Measurements from ENCODE around the gene DDX24. TPM values are rescaled to one million over a fixed set of nuclear protein-coding genes. Genes with fewer than 3 reads are reported as not detected.

Gene DDX24
- total and polyA plus RNA-seq, 9 of the 15 experiments (the other 6 are each of a cell fraction or from before 2014, with no cell fraction given) = 82.4 to 175 (median 122) TPM

DNA sequence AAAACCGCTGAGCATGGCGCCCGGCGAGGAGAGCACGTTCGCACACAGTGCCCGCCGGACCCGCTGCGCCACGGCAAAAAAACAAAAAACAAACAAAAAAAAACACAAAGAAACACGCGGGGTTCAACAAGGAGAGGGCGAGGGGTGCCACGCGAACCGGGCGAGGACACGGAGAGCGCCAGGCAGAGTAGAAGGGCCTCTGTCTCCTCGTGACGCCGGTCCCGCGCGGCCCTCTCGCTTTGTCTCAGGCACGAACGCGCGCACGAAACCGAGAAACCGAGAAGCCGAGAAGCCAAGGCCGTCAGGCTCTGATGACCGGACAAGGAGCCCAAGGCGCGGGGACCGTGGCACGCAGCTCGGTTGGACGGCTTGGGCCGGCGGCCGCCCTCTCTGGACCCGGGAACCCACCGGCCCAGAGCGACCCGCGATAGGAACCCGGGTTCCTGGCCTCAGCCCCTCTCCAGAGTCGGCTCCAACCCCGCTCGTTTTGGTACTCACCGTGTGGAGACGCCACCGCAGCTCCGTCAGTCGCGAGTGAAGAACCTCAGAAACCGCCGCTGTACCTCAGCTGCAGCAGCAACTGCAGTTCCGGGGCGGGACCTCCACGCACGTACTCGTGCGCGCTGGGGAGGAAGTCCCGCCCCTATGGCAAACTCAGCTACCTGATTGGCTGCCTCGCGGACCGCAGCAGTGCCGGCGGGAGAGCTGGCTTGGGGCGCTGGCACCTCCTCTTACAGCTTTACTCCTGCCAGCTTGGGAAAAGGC, at the start of gene DDX24, which contains the start of gene IFI27L1 (continued):
- TF ChIP-seq ZNF398 (CRISPR knock-in tag; IDR thresholded peaks at IDR 0.05) (no peak), RNF219 (CRISPR knock-in tag; IDR thresholded peaks at IDR 0.05) (no peak), STAT5A (IDR thresholded peaks at IDR 0.05; ENCODE audit: borderline replicate concordance, low read length) (no peak), MNT (conservative IDR thresholded peaks at IDR 0.05) (peak in 1 of 2 experiments; percentile 83), EZH2 (IDR thresholded peaks at IDR 0.05; ENCODE audit: borderline replicate concordance, low read depth, low read length) (no peak), RBM15 (IDR thresholded peaks at IDR 0.05; ENCODE audit: insufficient read depth, low read length) (no peak), FOXP1 (CRISPR knock-in tag; IDR thresholded peaks at IDR 0.05) (no peak), XRCC5 (IDR thresholded peaks at IDR 0.05; ENCODE audit: low read depth, low read length) (no peak), ATF7 (IDR thresholded peaks at IDR 0.05) (0 out of 2 replicates have a peak, but pooled peaks have one; percentile 31), CSDE1 (IDR thresholded peaks at IDR 0.05) (no peak), FOXK2 (conservative IDR thresholded peaks at IDR 0.05 in 1 of 2, IDR thresholded peaks at IDR 0.05 in 1 of 2; ENCODE audit: low read depth in 2 of 2) (no peak), YBX1 (IDR thresholded peaks at IDR 0.05) (no peak), ELK3 (CRISPR knock-in tag; IDR thresholded peaks at IDR 0.05) (no peak), U2AF1 (optimal IDR thresholded peaks at IDR 0.05; ENCODE audit: low read depth, low read length) (no peak), PRMT5 (CRISPR knock-in tag; IDR thresholded peaks at IDR 0.05) (no peak), ZNF511 (CRISPR knock-in tag; IDR thresholded peaks at IDR 0.05) (no peak), ZNF561 (CRISPR knock-in tag; conservative IDR thresholded peaks at IDR 0.05) (no peak), TGIF2 (CRISPR knock-in tag; IDR thresholded peaks at IDR 0.05) (no peak), GTF2A2 (tag; IDR thresholded peaks at IDR 0.05) (no peak), NCOA6 (IDR thresholded peaks at IDR 0.05) (no peak)
- TF ChIP-seq, protein P1, sequence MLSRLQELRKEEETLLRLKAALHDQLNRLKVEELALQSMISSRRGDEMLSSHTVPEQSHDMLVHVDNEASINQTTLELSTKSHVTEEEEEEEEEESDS (CRISPR knock-in tag; IDR thresholded peaks at IDR 0.05) = no peak
